22Rv1 (cell line): Measurements from ENCODE around the gene TRERF1.

Experiments
- H3K27ac ChIP-seq: fragments of 450-650 bp; 2 replicates; pipeline ENCODE4 v1.5.1; 2017
- CTCF ChIP-seq: fragments of 450-650 bp; IDR thresholded peaks from 2 replicates; pipeline ENCODE4 v1.5.1; 2017; ENCODE audit warnings: mild to moderate bottlenecking
- ZFX ChIP-seq: fragments of 450-650 bp; IDR thresholded peaks from 2 replicates; pipeline ENCODE4 v1.6.1; 2017; ENCODE audit warnings: antibody characterized with exemption, borderline replicate concordance

Gene TRERF1

GRCh38 chr6:42279966-42280629, 171.6 kb downstream of the TRERF1 start:
- TF ChIP-seq ZFX (no peak), CTCF (no peak)
- no peak overlapping the region for H3K27ac ChIP-seq

- no peak overlapping the region for H3K27ac ChIP-seq
- TF ChIP-seq CTCF = no peak
- TF ChIP-seq ZFX = no peak
Observed at GRCh38 chr6:42279144-42279781, 172.5 kb downstream of the TRERF1 start.

- TF ChIP-seq ZFX (no peak), CTCF (no peak)
- no peak overlapping the region for H3K27ac ChIP-seq
Observed at GRCh38 chr6:42278131-42278853, 173.4 kb downstream of the TRERF1 start.

GRCh38 chr6:42276034-42276890, 175.5 kb downstream of the TRERF1 start:
- H3K27ac ChIP-seq = no peak overlapping the region
- TF ChIP-seq ZFX = no peak
- no peak for TF ChIP-seq CTCF

GRCh38 chr6:42275376-42276033, 176.2 kb downstream of the TRERF1 start:
- TF ChIP-seq CTCF (no peak), ZFX (no peak)
- no peak overlapping the region for H3K27ac ChIP-seq

GRCh38 chr6:42274898-42275297, 176.8 kb downstream of the TRERF1 start:
- no peak overlapping the region for H3K27ac ChIP-seq
- TF ChIP-seq ZFX (no peak), CTCF (no peak)
